A549 (cell line): ENCODE results near the gene SH3RF2. TPM values are rescaled to one million over a fixed set of nuclear protein-coding genes. Genes with fewer than 3 reads are reported as not detected.

ENCODE experiments used
- ATAC-seq, 2 experiments: fragments of 200-7000 bp in 1 of 2; fragments of >200 bp in 1 of 2; cut with Nextera tagmentation in 1 of 2; cut with Tn5 transposase in 1 of 2; 3 replicates each; pipeline versions ENCODE4 v1.8.0 to v1.9.1; 2018 to 2020; ENCODE audit warnings: mild to moderate bottlenecking in 1 of 2, moderate library complexity in 1 of 2
- CTCF ChIA-PET: fragments of 300-600 bp; sonication (Branson Sonifier 250); formaldehyde crosslinking; extraction: SDS; loops from one replicate; lab custom pipeline; 2021; ENCODE audit warnings: antibody characterized with exemption, inconsistent platforms; lab: Yijun Ruan, JAX
- POLR2A ChIA-PET: fragments of 350-600 bp; formaldehyde crosslinking; extraction: SDS; loops from one replicate; lab custom pipeline; 2021; ENCODE audit warnings: antibody characterized with exemption, inconsistent platforms; lab: Yijun Ruan, JAX
- DNase-seq, 2 experiments: peaks; one replicate each; pipeline versions ENCODE4 v3.0.0 to v3.0.0-alpha.2; 2011 to 2016; ENCODE audit warnings: low read depth in 1 of 2, low spot score in 1 of 2
- FAIRE-seq: peaks from 2 replicates; lab custom pipeline; 2011; peaks lifted over from hg19 to GRCh38; lab: Jason Lieb, UNC
- H3K27ac ChIP-seq, 2 experiments: fragments of >200 bp; sonication (Bioruptor Twin); formaldehyde crosslinking; 3 replicates each; pipeline ENCODE4 v1.5.1; 2016 to 2017
- H3K4me1 ChIP-seq: fragments of >200 bp; sonication (Bioruptor Twin); formaldehyde crosslinking; 3 replicates; pipeline ENCODE4 v1.6.1; 2016
- H3K4me2 ChIP-seq: fragments of >200 bp; sonication (Bioruptor Twin); formaldehyde crosslinking; 3 replicates; pipeline ENCODE4 v1.6.1; 2016
- H3K4me3 ChIP-seq: fragments of >200 bp; sonication (Bioruptor Twin); formaldehyde crosslinking; 3 replicates; pipeline ENCODE4 v1.5.1; 2016
- H3K9me3 ChIP-seq: fragments of >200 bp; sonication (Bioruptor Twin); formaldehyde crosslinking; 3 replicates; pipeline ENCODE4 v1.6.1; 2016
- CHD2 ChIP-seq: fragments of 150-350 bp; IDR thresholded peaks from 2 replicates; pipeline ENCODE4 v1.6.1; 2014; ENCODE audit warnings: low read length; ENCODE audit not compliant: partially characterized antibody
- CHD4 ChIP-seq: fragments of 200-600 bp; sonication (generic); IDR thresholded peaks from 2 replicates; pipeline ENCODE4 v1.6.1; 2016; ENCODE audit warnings: antibody characterized with exemption, mild to moderate bottlenecking, borderline replicate concordance
- CTCF ChIP-seq: fragments of >200 bp; sonication (Bioruptor Twin); formaldehyde crosslinking; IDR thresholded peaks from 3 replicates; pipeline ENCODE4 v1.5.1; 2016
- E2F6 ChIP-seq: IDR thresholded peaks from 2 replicates; pipeline ENCODE4 v1.6.1; 2012; ENCODE audit warnings: low read depth, borderline replicate concordance
- ELK1 ChIP-seq: fragments of 150-350 bp; IDR thresholded peaks from 2 replicates; pipeline ENCODE4 v1.6.1; 2014; ENCODE audit warnings: low read depth, mild to moderate bottlenecking, low read length
- HOXB13 ChIP-seq: fragments of 250-450 bp; sonication (Bioruptor Pico); IDR thresholded peaks from 2 replicates; pipeline ENCODE4 v1.5.0; 2020; ENCODE audit warnings: low read depth, mild to moderate bottlenecking, moderate library complexity
- HOXB5 ChIP-seq: fragments of 250-450 bp; sonication (Bioruptor Pico); IDR thresholded peaks from 2 replicates; pipeline ENCODE4 v1.5.0; 2020; ENCODE audit warnings: mild to moderate bottlenecking, moderate library complexity
- JUN ChIP-seq, 2 experiments: fragments of >200 bp; sonication (Bioruptor Twin); formaldehyde crosslinking; IDR thresholded peaks; 2 replicates in 1 of 2; 3 replicates in 1 of 2; pipeline ENCODE4 v1.6.1; 2016 to 2017
- JUNB ChIP-seq: fragments of >200 bp; sonication (Bioruptor Twin); formaldehyde crosslinking; IDR thresholded peaks from 2 replicates; pipeline ENCODE4 v1.6.1; 2016
- MAX ChIP-seq: IDR thresholded peaks from 2 replicates; pipeline ENCODE4 v1.6.1; 2012
- NFE2L2 ChIP-seq: fragments of 150-350 bp; conservative IDR thresholded peaks from 2 replicates; pipeline ENCODE4 v1.6.1; 2014; ENCODE audit warnings: low read length
- NPAS2 ChIP-seq: fragments of 250-450 bp; sonication (Bioruptor Pico); IDR thresholded peaks from 2 replicates; pipeline ENCODE4 v1.8.0; 2022; ENCODE audit warnings: mild to moderate bottlenecking, moderate library complexity, borderline replicate concordance
- NR3C1 ChIP-seq: fragments of >200 bp; sonication (Bioruptor Twin); formaldehyde crosslinking; IDR thresholded peaks from 3 replicates; pipeline ENCODE4 v1.6.1; 2017
- PBX3 ChIP-seq: IDR thresholded peaks from 2 replicates; pipeline ENCODE4 v1.6.1; 2012
- PHF8 ChIP-seq: fragments of 200-600 bp; sonication (generic); IDR thresholded peaks from 2 replicates; pipeline ENCODE4 v1.6.1; 2016; ENCODE audit warnings: low read depth, mild to moderate bottlenecking, antibody characterized with exemption, moderate library complexity, borderline replicate concordance
- POLR2A ChIP-seq: IDR thresholded peaks from 2 replicates; pipeline ENCODE4 v1.6.1; 2012; ENCODE audit warnings: mild to moderate bottlenecking, low read length
- RAD21 ChIP-seq, 2 experiments: fragments of >200 bp in 1 of 2; sonication (Bioruptor Twin) in 1 of 2; formaldehyde crosslinking in 1 of 2; IDR thresholded peaks in 1 of 2; conservative IDR thresholded peaks in 1 of 2; 2 replicates in 1 of 2; 3 replicates in 1 of 2; pipeline ENCODE4 v1.6.1; 2012 to 2018; ENCODE audit warnings: inconsistent platforms in 1 of 2
- RARB ChIP-seq: fragments of 250-450 bp; sonication (Bioruptor Pico); IDR thresholded peaks from 2 replicates; pipeline ENCODE4 v1.8.0; 2021; ENCODE audit warnings: mild to moderate bottlenecking, moderate library complexity
- RFX5 ChIP-seq: fragments of 450-650 bp; IDR thresholded peaks from 2 replicates; pipeline ENCODE4 v1.7.1; 2014; ENCODE audit warnings: antibody characterized with exemption, mild to moderate bottlenecking, moderate library complexity
- RNF2 ChIP-seq: fragments of 200-600 bp; sonication (generic); IDR thresholded peaks from 2 replicates; pipeline ENCODE4 v1.6.1; 2016; ENCODE audit warnings: low read depth, mild to moderate bottlenecking, antibody characterized with exemption, moderate library complexity, borderline replicate concordance
- SMC3 ChIP-seq: fragments of >200 bp; sonication (Bioruptor Twin); formaldehyde crosslinking; IDR thresholded peaks from 3 replicates; pipeline ENCODE4 v1.6.1; 2018; ENCODE audit warnings: inconsistent platforms
- SREBF2 ChIP-seq: fragments of 450-650 bp; IDR thresholded peaks from 2 replicates; pipeline ENCODE4 v1.6.1; 2014; ENCODE audit warnings: mild to moderate bottlenecking, moderate library complexity
- TP53 ChIP-seq: fragments of 250-450 bp; sonication (Bioruptor Pico); IDR thresholded peaks from 2 replicates; pipeline ENCODE4 v1.5.0; 2021; ENCODE audit warnings: mild to moderate bottlenecking, moderate library complexity
- USF2 ChIP-seq: fragments of 450-650 bp; IDR thresholded peaks from 2 replicates; pipeline ENCODE4 v1.6.1; 2014; ENCODE audit warnings: antibody characterized with exemption
- WGBS: methylation state at CpG from one replicate; pipeline ENCODE4 v1.1.6; 2017; ENCODE audit errors: missing lambda C conversion rate; 5-methylcytosine and 5-hydroxymethylcytosine counted together
- polyA plus RNA-seq, 4 experiments: library from polyadenylated mRNA; depleted of rRNA in 3 of 4; stranded (reverse); fragments of >200 nt; fragmentation: RNase III in 1 of 4; extraction: RNeasy Plus Mini Kit Qiagen cat#74134 plus additional on column Dnase treatment in 1 of 4; gene quantifications; 2 replicates in 3 of 4; 3 replicates in 1 of 4; pipeline ENCODE4 v1.2.3, GENCODE V29; 2011 to 2017

The SH3RF2 gene
- polyA plus RNA-seq, 2 of the 4 experiments (the other 2 are of a cell fraction): 4.1 to 6.0 TPM

GRCh38 chr5:145912019-145912418 lies 24.4 kb upstream of the SH3RF2 start:
- WGBS: 72% methylated on average over 3 of the region's 3 CpGs
- TF ChIP-seq USF2: no peak
- TF ChIP-seq JUN (IDR thresholded peaks at IDR 0.05): no peak
- no peak for TF ChIP-seq NPAS2
- TF ChIP-seq CHD4: no peak
- no peak for TF ChIP-seq HOXB5 (CRISPR knock-in tag)
- no peak for TF ChIP-seq RAD21 (conservative IDR thresholded peaks at IDR 0.05 in 1 of 2, IDR thresholded peaks at IDR 0.05 in 1 of 2)
- no peak for TF ChIP-seq RARB (CRISPR knock-in tag)
- TF ChIP-seq E2F6: no peak
- TF ChIP-seq PBX3: no peak
- TF ChIP-seq SREBF2: no peak
- TF ChIP-seq, all 56 proteins: peak for 0
- H3K4me2 ChIP-seq: no peak overlapping the region
- no peak for FAIRE-seq
- H3K27ac ChIP-seq: no peak overlapping the region
- CTCF ChIA-PET: interaction anchor here (1.1 to 1.7 kb wide), 2 partner anchors 9 to 138 kb away, joined by 5 to 7 read pairs; no protein-coding TSS in a partner anchor
- POLR2A ChIA-PET: no interaction called here
- H3K9me3 ChIP-seq: no peaks in the 10 kb centered on the region
- no peak for DNase-seq
- ATAC-seq: no peak
- peaks cover 2% of the 10 kb centered on the region; the same call in 1 of the 3 replicates for H3K4me1 ChIP-seq
- no peak overlapping the region for H3K4me3 ChIP-seq

GRCh38 chr5:145912594-145912993 lies 23.8 kb upstream of the SH3RF2 start:
- Histone ChIP-seq H3K4me1 (peaks cover 8% of the 10 kb centered on the region; the same call in 1 of the 3 replicates), H3K27ac (no peak overlapping the region), H3K4me2 (no peak overlapping the region), H3K9me3 (no peaks in the 10 kb centered on the region), H3K4me3 (no peak overlapping the region)
- WGBS: 82% methylated on average over 5 of the region's 5 CpGs
- ChIA-PET CTCF (interaction anchor here (1.1 to 1.7 kb wide), 2 partner anchors 10 to 137 kb away, joined by 5 to 7 read pairs; no protein-coding TSS in a partner anchor), POLR2A (no interaction called here)
- no peak for DNase-seq
- no peak for ATAC-seq
- FAIRE-seq: no peak
- no peak for TF ChIP-seq ELK1
- TF ChIP-seq CTCF: no peak
- TF ChIP-seq NPAS2: no peak
- TF ChIP-seq NR3C1: no peak
- no peak for TF ChIP-seq NFE2L2
- no peak for TF ChIP-seq SMC3
- TF ChIP-seq JUN (IDR thresholded peaks at IDR 0.05): no peak
- no peak for TF ChIP-seq PHF8
- no peak for TF ChIP-seq TP53 (CRISPR knock-in tag)
- no peak for TF ChIP-seq JUNB
- no peak for TF ChIP-seq RNF2
- no peak for TF ChIP-seq POLR2A
- no peak for TF ChIP-seq HOXB13
- no peak for TF ChIP-seq RARB (CRISPR knock-in tag)
- no peak for TF ChIP-seq MAX
- TF ChIP-seq CHD2: no peak
- TF ChIP-seq RFX5: no peak
- TF ChIP-seq, all 56 proteins: peak for 0
